ENCODE results near the gene APBB1. TPM values are rescaled to one million over a fixed set of nuclear protein-coding genes. Genes with fewer than 3 reads are reported as not detected.
"Not testable (repeated sequence)": the region's sequence is repeated elsewhere in the genome, so short reads cannot be mapped to it uniquely, and the experiment has no call there.

Gene APBB1
- polyA plus RNA-seq, 1 experiment, result 42.2 TPM

- TF ChIP-seq CTCF (IDR thresholded peaks at IDR 0.05; ENCODE audit: low read depth, low read length), result no peak
- DNase-seq (ENCODE audit: low read depth, low spot score), result no peak
- CTCF ChIA-PET, result no interaction called here
- H3K9me3 ChIP-seq (ENCODE audit: control insufficient read depth, insufficient read depth, low read length), result no peaks in the 10 kb centered on the region; the same call in 1 of the 2 replicates
- no peak overlapping the region for H3K4me3 ChIP-seq (ENCODE audit: low read depth, low read length)
- POLR2A ChIA-PET, result no interaction called here
- no peak overlapping the region for H3K27ac ChIP-seq (ENCODE audit: low read depth, low read length)
- no peaks in the 10 kb centered on the region for H3K27me3 ChIP-seq (ENCODE audit: control insufficient read depth, insufficient read depth, low read length)
Measured at GRCh38 chr11:6395470-6396060, 23.3 kb downstream of the APBB1 start.

- CTCF ChIA-PET, result interaction anchor here (0.9 to 1.2 kb wide), 2 partner anchors 45 to 49 kb away, joined by 3 read pairs; no protein-coding TSS in a partner anchor
- POLR2A ChIA-PET, result no interaction called here
- no peak for TF ChIP-seq CTCF (IDR thresholded peaks at IDR 0.05; ENCODE audit: low read depth, low read length)
- no peak overlapping the region for H3K4me3 ChIP-seq (ENCODE audit: low read depth, low read length)
- H3K27me3 ChIP-seq (ENCODE audit: control insufficient read depth, insufficient read depth, low read length), result no peaks in the 10 kb centered on the region
- DNase-seq (ENCODE audit: low read depth, low spot score), result no peak
- H3K27ac ChIP-seq (ENCODE audit: low read depth, low read length), result peak overlapping the region; percentile 11
- H3K9me3 ChIP-seq (ENCODE audit: control insufficient read depth, insufficient read depth, low read length), result no peaks in the 10 kb centered on the region; the same call in 1 of the 2 replicates
Measured at GRCh38 chr11:6393989-6394670, 24.8 kb downstream of the APBB1 start.

- ChIA-PET POLR2A (interaction anchor here (1.8 kb wide), 1 partner anchor 14 kb away, joined by 3 read pairs; no protein-coding TSS in a partner anchor), CTCF (interaction anchor here (1.5 kb wide), 2 partner anchors 29 to 52 kb away, joined by 4 to 6 read pairs; no protein-coding TSS in a partner anchor)
Measured at GRCh38 chr11:6392251-6392650, 26.6 kb downstream of the APBB1 start.

GRCh38 chr11:6391537-6392134, 27.3 kb downstream of the APBB1 start:
- TF ChIP-seq CTCF (IDR thresholded peaks at IDR 0.05; ENCODE audit: low read depth, low read length), result no peak
- H3K27me3 ChIP-seq (ENCODE audit: control insufficient read depth, insufficient read depth, low read length), result no peaks in the 10 kb centered on the region
- no peak overlapping the region for H3K27ac ChIP-seq (ENCODE audit: low read depth, low read length)
- H3K4me3 ChIP-seq (ENCODE audit: low read depth, low read length), result peak overlapping the region; percentile 84
- no peaks in the 10 kb centered on the region; the same call in 1 of the 2 replicates for H3K9me3 ChIP-seq (ENCODE audit: control insufficient read depth, insufficient read depth, low read length)
- no peak for DNase-seq (ENCODE audit: low read depth, low spot score)
- ChIA-PET POLR2A (interaction anchor here (1.7 to 2.0 kb wide), 3 partner anchors 11 to 72 kb away, joined by 3 to 5 read pairs (median 5); partner anchors contain the start of gene CAVIN3), CTCF (interaction anchor here (1.5 to 4.9 kb wide), 4 partner anchors 13 to 53 kb away, joined by 4 to 63 read pairs (median 16); no protein-coding TSS in a partner anchor)

More at GRCh38 chr11:6392251-6392650, 26.6 kb downstream of the APBB1 start:
- not testable (repeated sequence) for H3K27ac ChIP-seq (ENCODE audit: low read depth, low read length); H3K9me3 ChIP-seq (ENCODE audit: control insufficient read depth, insufficient read depth, low read length); H3K27me3 ChIP-seq (ENCODE audit: control insufficient read depth, insufficient read depth, low read length); H3K4me3 ChIP-seq (ENCODE audit: low read depth, low read length); DNase-seq (ENCODE audit: low read depth, low spot score)

- H3K27ac ChIP-seq (ENCODE audit: low read depth, low read length), result peak overlapping the region; percentile 61
- no peak for TF ChIP-seq CTCF (IDR thresholded peaks at IDR 0.05; ENCODE audit: low read depth, low read length)
- H3K9me3 ChIP-seq (ENCODE audit: control insufficient read depth, insufficient read depth, low read length), result no peaks in the 10 kb centered on the region; the same call in 1 of the 2 replicates
- DNase-seq (ENCODE audit: low read depth, low spot score), result no peak
- peak overlapping the region; percentile 84 for H3K4me3 ChIP-seq (ENCODE audit: low read depth, low read length)
- no peaks in the 10 kb centered on the region for H3K27me3 ChIP-seq (ENCODE audit: control insufficient read depth, insufficient read depth, low read length)
- POLR2A ChIA-PET, result interaction anchor here (1.1 to 2.0 kb wide), 6 partner anchors 12 to 292 kb away, joined by 3 to 10 read pairs (median 5); partner anchors contain the start of genes APBB1, ARFIP2, CAVIN3 and MRPL17
- CTCF ChIA-PET, result interaction anchor here (1.0 to 4.9 kb wide), 4 partner anchors 13 to 53 kb away, joined by 3 to 63 read pairs (median 16); no protein-coding TSS in a partner anchor
Measured at GRCh38 chr11:6390718-6391469, 28.0 kb downstream of the APBB1 start.
